Esophagus squamous epithelium (tissue), 5 donors: ENCODE measurements around the gene SLC41A1. TPM values are rescaled to one million over a fixed set of nuclear protein-coding genes. Genes with fewer than 3 reads are reported as not detected.

Experiments used
- DNase-seq: peaks from one replicate; lab custom pipeline; 2025; lab: John Stamatoyannopoulos, UW
- H3K27ac ChIP-seq, 4 donors: fragments of 200-600 bp; sonication (generic); one replicate each; pipeline ENCODE4 v1.5.1; 2016 to 2019; ENCODE audit warnings: mild to moderate bottlenecking in 1 of 4
- H3K27me3 ChIP-seq, 4 donors: fragments of 200-600 bp; sonication (generic); 1 replicate in 3 of 4; 2 replicates in 1 of 4; pipeline versions ENCODE4 v1.5.1 to v1.6.0; 2017 to 2021; ENCODE audit warnings: antibody characterized with exemption in 1 of 4
- H3K36me3 ChIP-seq, 3 donors: fragments of 200-600 bp; sonication (generic); one replicate each; pipeline ENCODE4 v1.5.1; 2016 to 2019
- H3K4me1 ChIP-seq, 3 donors: fragments of 200-600 bp; sonication (generic); one replicate each; pipeline ENCODE4 v1.5.1; 2017 to 2019
- H3K4me3 ChIP-seq, 4 donors: fragments of 200-600 bp; sonication (generic); 1 replicate in 3 of 4; 2 replicates in 1 of 4; pipeline ENCODE4 v1.5.1; 2016 to 2019; ENCODE audit warnings: mild to moderate bottlenecking in 2 of 4, moderate library complexity in 1 of 4
- H3K9me3 ChIP-seq, 3 donors: fragments of 200-600 bp; sonication (generic); one replicate each; pipeline ENCODE4 v1.5.1; 2016 to 2019
- CTCF ChIP-seq, 6 experiments: fragments of 450-650 bp in 4 of 6; fragments of 200-600 bp in 2 of 6; sonication (generic) in 2 of 6; IDR thresholded peaks; one replicate each; pipeline ENCODE4 v1.5.1; 2016 to 2019; ENCODE audit warnings: antibody characterized with exemption in 6 of 6, mild to moderate bottlenecking in 4 of 6, moderate library complexity in 4 of 6
- POLR2A ChIP-seq, 4 donors: fragments of 450-650 bp; IDR thresholded peaks; one replicate each; pipeline ENCODE4 v1.6.1; 2017; ENCODE audit warnings: antibody characterized with exemption in 4 of 4, mild to moderate bottlenecking in 4 of 4, moderate library complexity in 3 of 4
- WGBS, 2 donors: methylation state at CpG; one replicate each; pipeline ENCODE4 v1.1.5; 2018; 5-methylcytosine and 5-hydroxymethylcytosine counted together
- intact Hi-C: fragments of 100-400 bp; cut with DNase I; formaldehyde crosslinking; loops from one replicate; pipeline ENCODE4 v1.15.0; 2022
- total RNA-seq, 4 donors: library from RNA; depleted of rRNA; stranded (reverse); fragments of >200 nt; gene quantifications; one replicate each; pipeline ENCODE4 v1.1.0, GENCODE V29; 2016
- donor health status: DM: yes; HTN: yes; CAD: no.

The SLC41A1 gene
- total RNA-seq, 4 donors from 2014 or later: 5.2 to 14.1 (median 8.3) TPM

- no peak for DNase-seq
- Histone ChIP-seq H3K4me3 (no peak overlapping the region), H3K27me3 (no peaks in the 10 kb centered on the region), H3K9me3 (no peaks in the 10 kb centered on the region), H3K36me3 (peaks cover 4 to 86% (median 19%) of the 10 kb centered on the region in 3 donors), H3K27ac (no peak overlapping the region), H3K4me1 (peaks cover 0 to 8% (median 0%) of the 10 kb centered on the region in 3 donors)
- WGBS, 2 donors: 75 to 80% methylated on average over 1 of the region's 2 CpGs
- intact Hi-C loops: loop anchor here (10.0 kb wide), 1 partner anchor 118 kb away; no protein-coding TSS in a partner anchor
- TF ChIP-seq CTCF (IDR thresholded peaks at IDR 0.05) (no peak), POLR2A (IDR thresholded peaks at IDR 0.05) (no peak)
Measured at GRCh38 chr1:205797168-205797567, 15.8 kb downstream of the SLC41A1 start.

- Histone ChIP-seq H3K27me3 (no peaks in the 10 kb centered on the region), H3K4me1 (peaks cover 0 to 6% (median 0%) of the 10 kb centered on the region in 3 donors), H3K9me3 (no peaks in the 10 kb centered on the region), H3K27ac (no peak overlapping the region), H3K36me3 (peaks cover 4 to 89% (median 13%) of the 10 kb centered on the region in 3 donors), H3K4me3 (no peak overlapping the region)
- intact Hi-C loops: loop anchor here (5.0 to 10.0 kb wide), 2 partner anchors 121 to 183 kb away; no protein-coding TSS in a partner anchor
- WGBS, 2 donors: 62 to 75% methylated on average over 5 of the region's 5 CpGs
- no peak for DNase-seq
- TF ChIP-seq POLR2A (IDR thresholded peaks at IDR 0.05): no peak
Measured at GRCh38 chr1:205794011-205794730, 18.8 kb downstream of the SLC41A1 start.

GRCh38 chr1:205792961-205793673 lies 19.9 kb downstream of the SLC41A1 start:
- no peak for TF ChIP-seq POLR2A (IDR thresholded peaks at IDR 0.05)
- TF ChIP-seq CTCF (IDR thresholded peaks at IDR 0.05): no peak
- H3K27ac ChIP-seq: no peak overlapping the region
- H3K4me1 ChIP-seq: no peaks in the 10 kb centered on the region
- H3K27me3 ChIP-seq: no peaks in the 10 kb centered on the region
- DNase-seq: no peak
- no peak overlapping the region for H3K4me3 ChIP-seq
- peaks cover 4 to 78% (median 11%) of the 10 kb centered on the region in 3 donors for H3K36me3 ChIP-seq
- intact Hi-C loops: loop anchor here (5.0 to 10.0 kb wide), 2 partner anchors 122 to 184 kb away; no protein-coding TSS in a partner anchor
- 77 to 85% methylated on average over 4 to 6 of the region's 6 CpGs for WGBS, 2 donors
- no peaks in the 10 kb centered on the region for H3K9me3 ChIP-seq

GRCh38 chr1:205792481-205792881 lies 20.5 kb downstream of the SLC41A1 start:
- TF ChIP-seq POLR2A (IDR thresholded peaks at IDR 0.05): no peak
- no peak for TF ChIP-seq CTCF (IDR thresholded peaks at IDR 0.05)
- Histone ChIP-seq H3K4me3 (no peak overlapping the region), H3K27ac (no peak overlapping the region), H3K9me3 (no peaks in the 10 kb centered on the region), H3K4me1 (no peaks in the 10 kb centered on the region), H3K27me3 (no peaks in the 10 kb centered on the region), H3K36me3 (peaks cover 4 to 72% (median 5%) of the 10 kb centered on the region in 3 donors)
- 63 to 92% methylated on average over 8 of the region's 8 CpGs for WGBS, 2 donors
- intact Hi-C loops: loop anchor here (5.0 to 10.0 kb wide), 2 partner anchors 122 to 185 kb away; no protein-coding TSS in a partner anchor
- DNase-seq: no peak

GRCh38 chr1:205791568-205792180 lies 21.3 kb downstream of the SLC41A1 start:
- DNase-seq: no peak
- Histone ChIP-seq H3K4me3 (no peak overlapping the region), H3K4me1 (no peaks in the 10 kb centered on the region), H3K9me3 (no peaks in the 10 kb centered on the region), H3K36me3 (peaks cover 0 to 64% (median 0%) of the 10 kb centered on the region in 3 donors), H3K27me3 (no peaks in the 10 kb centered on the region), H3K27ac (no peak overlapping the region)
- TF ChIP-seq CTCF (IDR thresholded peaks at IDR 0.05): peak; percentile 40 to 81 (median 68)
- no peak for TF ChIP-seq POLR2A (IDR thresholded peaks at IDR 0.05)
- WGBS, 2 donors: 57 to 59% methylated on average over 4 to 5 of the region's 5 CpGs
- intact Hi-C loops: loop anchor here (5.0 to 10.0 kb wide), 2 partner anchors 123 to 186 kb away; no protein-coding TSS in a partner anchor
